Lung (tissue), 12 donors: ENCODE results near the gene HRG. TPM values are rescaled to one million over a fixed set of nuclear protein-coding genes. Genes with fewer than 3 reads are reported as not detected.
"Not testable (repeated sequence)": the region's sequence is repeated elsewhere in the genome, so short reads cannot be mapped to it uniquely, and the experiment has no call there.

Source experiments
- ATAC-seq: fragments of 200-7000 bp; cut with Tn5 transposase; one replicate; pipeline ENCODE4 v1.9.1; 2020; ENCODE audit warnings: moderate number of reproducible peaks; ENCODE audit not compliant: insufficient read depth, low FRiP score
- DNase-seq, 3 donors: peaks; one replicate each; pipeline ENCODE4 v3.0.0-alpha.2; 2013 to 2017
- H3K27ac ChIP-seq, 2 donors: one replicate each; pipeline ENCODE4 v1.5.1; 2013; ENCODE audit warnings: mild to moderate bottlenecking in 2 of 2, moderate library complexity in 2 of 2, control low read depth in 1 of 2, inconsistent platforms in 1 of 2, low read depth in 1 of 2, low read length in 1 of 2
- H3K27me3 ChIP-seq, 3 donors: one replicate each; pipeline ENCODE4 v1.5.1; 2013; ENCODE audit warnings: low read length in 2 of 3; ENCODE audit not compliant: control insufficient read depth in 3 of 3, insufficient read depth in 3 of 3
- H3K36me3 ChIP-seq, 4 donors: one replicate each; pipeline ENCODE4 v1.5.1; 2013; ENCODE audit warnings: low read length in 4 of 4, mild to moderate bottlenecking in 1 of 4, moderate library complexity in 1 of 4; ENCODE audit not compliant: control insufficient read depth in 4 of 4, insufficient read depth in 4 of 4
- H3K4me1 ChIP-seq, 5 donors: one replicate each; pipeline ENCODE4 v1.5.1; 2013; ENCODE audit warnings: low read length in 5 of 5, mild to moderate bottlenecking in 2 of 5, moderate library complexity in 1 of 5; ENCODE audit not compliant: control insufficient read depth in 5 of 5, insufficient read depth in 5 of 5
- H3K4me3 ChIP-seq: one replicate; pipeline ENCODE4 v1.5.1; 2013; ENCODE audit warnings: mild to moderate bottlenecking, control low read depth, moderate library complexity
- H3K9ac ChIP-seq, 2 donors: one replicate each; pipeline ENCODE4 v1.5.1; 2013; ENCODE audit warnings: low read length in 2 of 2, control low read depth in 1 of 2; ENCODE audit not compliant: insufficient read depth in 1 of 2
- H3K9me3 ChIP-seq, 4 donors: one replicate each; pipeline ENCODE4 v1.5.1; 2013; ENCODE audit warnings: low read length in 3 of 4, mild to moderate bottlenecking in 1 of 4, moderate library complexity in 1 of 4; ENCODE audit not compliant: control insufficient read depth in 4 of 4, insufficient read depth in 3 of 4
- WGBS, 2 donors: extraction: QIAGEN DNeasy Blood & Tissue Kit; methylation state at CpG; one replicate each; pipeline ENCODE4 v1.1.7; 2013; 5-methylcytosine and 5-hydroxymethylcytosine counted together
- polyA plus RNA-seq, 2 donors: library from polyadenylated mRNA; stranded (reverse); fragments of 200-250 nt; gene quantifications; one replicate each; pipeline ENCODE4 v1.2.1, GENCODE V29; 2013
- total RNA-seq, 2 donors: library from RNA; depleted of rRNA in 1 of 2; stranded (reverse); fragments of >200 nt in 1 of 2; gene quantifications; one replicate each; pipeline ENCODE4 v1.2.1, GENCODE V29; 2014 to 2021
- TF ChIP-seq, protein P1 (sequence below): IDR thresholded peaks from 2 replicates; pipeline ENCODE4 v1.5.1; 2012; ENCODE audit warnings: mild to moderate bottlenecking; ENCODE audit errors: control extremely low read depth, extremely low read depth
- donor health status: control.
- donor health status: control.
- donor health status: Bipolar disorder and iron deficiency.
- donor health status: healthy.
- donor health status: DM: yes; HTN: yes; CAD: no.

Gene HRG
- total and polyA plus RNA-seq, 4 donors, result 0.15 TPM; not detected in 3

GRCh38 chr3:186700267-186700666 is 34.5 kb downstream of the HRG start:
- TF ChIP-seq, protein P1, sequence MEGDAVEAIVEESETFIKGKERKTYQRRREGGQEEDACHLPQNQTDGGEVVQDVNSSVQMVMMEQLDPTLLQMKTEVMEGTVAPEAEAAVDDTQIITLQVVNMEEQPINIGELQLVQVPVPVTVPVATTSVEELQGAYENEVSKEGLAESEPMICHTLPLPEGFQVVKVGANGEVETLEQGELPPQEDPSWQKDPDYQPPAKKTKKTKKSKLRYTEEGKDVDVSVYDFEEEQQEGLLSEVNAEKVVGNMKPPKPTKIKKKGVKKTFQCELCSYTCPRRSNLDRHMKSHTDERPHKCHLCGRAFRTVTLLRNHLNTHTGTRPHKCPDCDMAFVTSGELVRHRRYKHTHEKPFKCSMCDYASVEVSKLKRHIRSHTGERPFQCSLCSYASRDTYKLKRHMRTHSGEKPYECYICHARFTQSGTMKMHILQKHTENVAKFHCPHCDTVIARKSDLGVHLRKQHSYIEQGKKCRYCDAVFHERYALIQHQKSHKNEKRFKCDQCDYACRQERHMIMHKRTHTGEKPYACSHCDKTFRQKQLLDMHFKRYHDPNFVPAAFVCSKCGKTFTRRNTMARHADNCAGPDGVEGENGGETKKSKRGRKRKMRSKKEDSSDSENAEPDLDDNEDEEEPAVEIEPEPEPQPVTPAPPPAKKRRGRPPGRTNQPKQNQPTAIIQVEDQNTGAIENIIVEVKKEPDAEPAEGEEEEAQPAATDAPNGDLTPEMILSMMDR, result no peak

DNA sequence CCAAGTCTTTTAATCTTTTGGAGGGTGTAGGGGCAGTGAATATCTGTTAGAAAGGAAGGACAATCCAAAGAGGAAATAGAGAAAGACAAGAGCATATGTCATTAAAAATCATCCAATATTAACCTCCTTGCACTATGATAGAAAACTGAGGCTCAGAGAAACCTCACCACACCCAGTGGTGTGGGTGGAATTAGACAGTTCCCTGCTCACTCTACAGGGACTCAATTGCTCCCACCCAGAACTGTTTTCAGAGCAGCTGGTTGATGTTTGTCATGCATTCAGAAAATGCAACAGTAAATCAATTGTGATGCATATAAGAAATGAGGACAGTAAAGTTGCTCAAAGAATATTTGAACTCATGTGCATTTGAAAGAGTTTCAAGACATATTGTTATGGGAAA is 36.6 kb downstream of the HRG start:
- not testable (repeated sequence) for H3K9me3 ChIP-seq, DNase-seq, H3K4me1 ChIP-seq, H3K4me3 ChIP-seq, H3K9ac ChIP-seq, H3K36me3 ChIP-seq, H3K27me3 ChIP-seq, ATAC-seq, H3K27ac ChIP-seq

More at GRCh38 chr3:186700267-186700666, 34.5 kb downstream of the HRG start:
- WGBS, 2 donors, result 80 to 81% methylated on average over 3 of the region's 3 CpGs
- Histone ChIP-seq H3K9ac (no peak overlapping the region), H3K27me3 (peaks cover 0 to 3% (median 2%) of the 10 kb centered on the region in 3 donors), H3K4me3 (no peak overlapping the region), H3K27ac (no peak overlapping the region), H3K36me3 (no peaks in the 10 kb centered on the region), H3K4me1 (peaks cover 0 to 3% (median 0%) of the 10 kb centered on the region in 5 donors), H3K9me3 (no peaks in the 10 kb centered on the region)
- ATAC-seq (no peak), DNase-seq (no peak)

GRCh38 chr3:186705882-186706780 is 40.3 kb downstream of the HRG start:
- no peak overlapping the region for H3K27ac ChIP-seq

More at GRCh38 chr3:186705882-186706780, 40.3 kb downstream of the HRG start:
- no peak overlapping the region for H3K4me3 ChIP-seq
- 63 to 77% methylated on average over 6 of the region's 6 CpGs for WGBS, 2 donors
- no peaks in the 10 kb centered on the region for H3K27me3 ChIP-seq
- TF ChIP-seq, protein P1, result no peak
- no peak overlapping the region for H3K9ac ChIP-seq
- H3K36me3 ChIP-seq, result no peaks in the 10 kb centered on the region
- H3K4me1 ChIP-seq, result peaks cover 0 to 3% (median 0%) of the 10 kb centered on the region in 5 donors
- no peaks in the 10 kb centered on the region for H3K9me3 ChIP-seq
- ATAC-seq, result no peak
- no peak for DNase-seq
